Vagina (tissue), 2 donors: ENCODE measurements around the gene RBM26. TPM values are rescaled to one million over a fixed set of nuclear protein-coding genes. Genes with fewer than 3 reads are reported as not detected.

Experiments used
- DNase-seq, 2 donors: peaks; one replicate each; pipeline ENCODE4 v3.0.0-alpha.2; 2017; ENCODE audit errors: extremely low spot score in 2 of 2
- H3K27ac ChIP-seq: fragments of 200-600 bp; sonication (generic); one replicate; pipeline ENCODE4 v1.5.1; 2019
- H3K27me3 ChIP-seq: fragments of 200-600 bp; sonication (generic); one replicate; pipeline ENCODE4 v1.5.1; 2019
- H3K36me3 ChIP-seq, 2 donors: fragments of 200-600 bp; sonication (generic); one replicate each; pipeline ENCODE4 v1.5.1; 2017 to 2019
- H3K4me1 ChIP-seq: fragments of 200-600 bp; sonication (generic); one replicate; pipeline ENCODE4 v1.5.1; 2019
- H3K4me3 ChIP-seq, 2 donors: fragments of 200-600 bp; sonication (generic); 1 replicate in 1 of 2; 2 replicates in 1 of 2; pipeline ENCODE4 v1.5.1; 2016 to 2019
- H3K9me3 ChIP-seq: fragments of 200-600 bp; sonication (generic); one replicate; pipeline ENCODE4 v1.5.1; 2019
- POLR2A ChIP-seq, 2 donors: fragments of 450-650 bp; IDR thresholded peaks; one replicate each; pipeline ENCODE4 v1.6.1; 2017; ENCODE audit warnings: antibody characterized with exemption in 2 of 2, mild to moderate bottlenecking in 2 of 2, moderate library complexity in 2 of 2
- POLR2AphosphoS5 ChIP-seq, 2 donors: sonication (generic); formaldehyde crosslinking; IDR thresholded peaks; one replicate each; pipeline ENCODE4 v1.9.0; 2017; ENCODE audit warnings: antibody characterized with exemption in 2 of 2, mild to moderate bottlenecking in 2 of 2, low read depth in 1 of 2; ENCODE audit not compliant: insufficient read depth in 1 of 2
- intact Hi-C: fragments of 100-400 bp; cut with DNase I; formaldehyde crosslinking; loops from one replicate; pipeline ENCODE4 v1.15.1; 2023
- total RNA-seq: library from RNA; depleted of rRNA; stranded (reverse); fragments of >200 nt; gene quantifications from one replicate; pipeline ENCODE4 v1.2.3, GENCODE V29; 2016
- TF ChIP-seq, protein P1 (sequence below), 3 experiments: fragments of 450-650 bp in 2 of 3; fragments of 200-600 bp in 1 of 3; sonication (generic) in 1 of 3; IDR thresholded peaks; one replicate each; pipeline ENCODE4 v1.5.1; 2017 to 2019; ENCODE audit warnings: antibody characterized with exemption in 3 of 3, mild to moderate bottlenecking in 2 of 3, moderate library complexity in 2 of 3

The RBM26 gene
- total RNA-seq, 1 donor from 2014 or later, result 29.0 TPM

DNA sequence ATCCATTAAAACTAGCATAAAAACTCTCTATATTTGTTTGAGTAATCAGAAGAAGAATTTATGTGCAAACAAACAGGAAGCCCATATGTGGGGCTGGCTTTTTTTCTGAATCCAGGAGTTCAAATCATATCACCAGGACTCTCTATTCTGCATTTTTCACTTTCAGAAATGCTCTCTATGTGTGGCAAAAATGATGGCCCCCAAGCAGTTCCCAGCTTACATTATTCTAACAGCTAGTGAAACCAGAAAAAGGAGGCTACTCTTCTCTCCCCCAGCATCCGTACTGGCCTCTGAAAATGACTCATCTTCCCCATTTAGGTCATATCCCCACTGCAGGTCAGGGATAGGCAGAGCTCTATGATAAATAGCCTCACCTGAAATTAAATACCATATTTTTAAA is 20.4 kb downstream of the RBM26 start:
- H3K27me3 ChIP-seq, result no peaks in the 10 kb centered on the region
- intact Hi-C loops, result no loop called here
- no peaks in the 10 kb centered on the region for H3K4me1 ChIP-seq
- no peaks in the 10 kb centered on the region for H3K9me3 ChIP-seq
- DNase-seq, result no peak
- no peaks in the 10 kb centered on the region for H3K36me3 ChIP-seq
- H3K27ac ChIP-seq, result no peak overlapping the region
- no peak for TF ChIP-seq POLR2A (IDR thresholded peaks at IDR 0.05)
- no peak for TF ChIP-seq POLR2AphosphoS5 (IDR thresholded peaks at IDR 0.05; ENCODE audit: insufficient read depth in 1 of 2, low read depth in 1 of 2)
- TF ChIP-seq, protein P1, sequence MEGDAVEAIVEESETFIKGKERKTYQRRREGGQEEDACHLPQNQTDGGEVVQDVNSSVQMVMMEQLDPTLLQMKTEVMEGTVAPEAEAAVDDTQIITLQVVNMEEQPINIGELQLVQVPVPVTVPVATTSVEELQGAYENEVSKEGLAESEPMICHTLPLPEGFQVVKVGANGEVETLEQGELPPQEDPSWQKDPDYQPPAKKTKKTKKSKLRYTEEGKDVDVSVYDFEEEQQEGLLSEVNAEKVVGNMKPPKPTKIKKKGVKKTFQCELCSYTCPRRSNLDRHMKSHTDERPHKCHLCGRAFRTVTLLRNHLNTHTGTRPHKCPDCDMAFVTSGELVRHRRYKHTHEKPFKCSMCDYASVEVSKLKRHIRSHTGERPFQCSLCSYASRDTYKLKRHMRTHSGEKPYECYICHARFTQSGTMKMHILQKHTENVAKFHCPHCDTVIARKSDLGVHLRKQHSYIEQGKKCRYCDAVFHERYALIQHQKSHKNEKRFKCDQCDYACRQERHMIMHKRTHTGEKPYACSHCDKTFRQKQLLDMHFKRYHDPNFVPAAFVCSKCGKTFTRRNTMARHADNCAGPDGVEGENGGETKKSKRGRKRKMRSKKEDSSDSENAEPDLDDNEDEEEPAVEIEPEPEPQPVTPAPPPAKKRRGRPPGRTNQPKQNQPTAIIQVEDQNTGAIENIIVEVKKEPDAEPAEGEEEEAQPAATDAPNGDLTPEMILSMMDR (IDR thresholded peaks at IDR 0.05), result no peak
- H3K4me3 ChIP-seq, result no peak overlapping the region

DNA sequence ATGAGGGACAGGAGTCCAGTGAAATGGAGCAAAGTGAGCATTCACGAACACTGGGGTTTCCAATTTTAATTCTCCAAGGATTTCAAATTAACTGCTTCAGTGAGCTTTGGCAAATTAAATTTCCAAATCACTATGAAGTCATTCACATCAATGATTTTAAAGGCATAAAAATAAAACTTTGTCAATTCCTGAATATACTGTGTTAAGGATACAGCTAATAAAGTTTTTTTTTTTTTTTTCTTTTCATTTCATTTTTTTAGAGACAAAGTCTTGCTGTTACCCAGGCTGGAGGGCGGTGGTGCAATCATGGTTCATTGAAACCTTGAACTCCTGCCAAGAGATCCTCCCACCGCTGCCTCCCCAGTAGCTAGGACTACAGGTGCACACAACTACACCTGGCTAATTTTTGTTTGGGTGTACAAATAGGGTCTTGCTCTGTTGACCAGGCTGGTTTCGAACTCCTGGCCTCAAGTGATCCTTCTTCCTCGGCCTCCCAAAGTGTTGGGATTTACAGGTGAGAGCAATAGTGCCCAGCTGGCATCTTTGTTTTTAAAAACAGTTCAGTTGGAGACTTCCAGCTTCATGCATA is 21.9 kb downstream of the RBM26 start:
- H3K4me3 ChIP-seq, result no peak overlapping the region
- no peak for TF ChIP-seq POLR2A (IDR thresholded peaks at IDR 0.05)
- no peak for TF ChIP-seq POLR2AphosphoS5 (IDR thresholded peaks at IDR 0.05; ENCODE audit: insufficient read depth in 1 of 2, low read depth in 1 of 2)
- TF ChIP-seq, protein P1 (IDR thresholded peaks at IDR 0.05), result no peak
- H3K27me3 ChIP-seq, result no peaks in the 10 kb centered on the region
- no peak overlapping the region for H3K27ac ChIP-seq
- no peaks in the 10 kb centered on the region for H3K36me3 ChIP-seq
- intact Hi-C loops, result no loop called here
- H3K4me1 ChIP-seq, result no peaks in the 10 kb centered on the region
- DNase-seq, result no peak
- no peaks in the 10 kb centered on the region for H3K9me3 ChIP-seq

DNA sequence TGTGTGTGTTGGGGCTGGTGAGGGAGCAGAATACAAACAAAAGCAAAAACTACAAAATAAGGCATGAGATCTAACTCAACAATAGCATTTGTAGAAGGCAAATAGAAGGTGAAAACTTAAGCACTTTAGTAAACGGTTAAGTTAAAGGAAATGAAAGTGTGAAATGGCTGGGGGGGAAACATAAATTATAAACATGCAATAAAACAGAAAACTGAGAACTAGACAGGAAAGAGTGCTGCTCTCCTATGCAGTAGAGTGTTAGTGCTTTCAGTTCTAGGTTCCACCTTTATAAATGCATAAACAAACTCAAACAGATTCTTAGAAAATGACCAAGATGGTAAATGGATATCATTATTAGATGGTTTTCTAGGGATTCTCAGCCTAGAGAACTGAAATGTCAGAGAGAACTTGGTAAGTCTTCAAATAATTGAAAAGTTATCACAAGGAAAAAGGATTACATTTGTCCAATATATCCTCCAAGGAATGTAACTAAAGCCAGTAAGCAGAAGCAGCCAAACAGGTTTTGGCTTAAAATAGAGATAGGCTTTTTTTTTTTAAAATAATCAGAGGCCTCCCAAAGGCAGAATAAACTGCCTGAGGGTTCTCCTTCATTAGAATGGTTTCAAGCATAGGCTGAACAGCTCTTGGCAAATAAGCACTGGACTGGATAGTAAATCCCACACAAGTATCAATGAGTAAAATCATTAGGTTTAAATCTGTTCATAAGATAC is 23.3 kb downstream of the RBM26 start:
- intact Hi-C loops, result no loop called here
- TF ChIP-seq, protein P1 (IDR thresholded peaks at IDR 0.05), result no peak
- TF ChIP-seq POLR2A (IDR thresholded peaks at IDR 0.05) (no peak), POLR2AphosphoS5 (IDR thresholded peaks at IDR 0.05; ENCODE audit: insufficient read depth in 1 of 2, low read depth in 1 of 2) (no peak)
- H3K36me3 ChIP-seq, result peaks cover 0 to 12% of the 10 kb centered on the region in 2 donors
- H3K27me3 ChIP-seq, result no peaks in the 10 kb centered on the region
- no peak for DNase-seq
- no peak overlapping the region for H3K27ac ChIP-seq
- H3K4me3 ChIP-seq, result no peak overlapping the region
- H3K4me1 ChIP-seq, result no peaks in the 10 kb centered on the region
- no peaks in the 10 kb centered on the region for H3K9me3 ChIP-seq

DNA sequence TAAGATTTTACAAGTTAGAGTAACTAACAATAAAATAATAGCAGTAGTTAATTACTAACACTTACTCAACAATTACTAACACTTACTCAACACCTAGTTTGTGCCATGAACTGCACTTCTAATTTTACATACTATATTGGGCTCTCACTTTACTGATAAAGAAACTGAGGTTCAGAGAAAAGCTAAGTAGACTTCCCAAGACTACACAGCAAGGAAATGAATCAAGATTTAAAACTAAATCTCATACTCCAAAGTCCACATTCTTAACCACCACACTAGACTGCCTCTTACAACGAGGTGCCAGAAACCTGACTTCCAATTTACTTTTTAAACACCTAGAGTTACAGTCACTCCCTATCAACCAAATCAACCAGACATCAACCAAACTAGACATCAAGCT is 25.1 kb downstream of the RBM26 start:
- Histone ChIP-seq H3K9me3 (no peaks in the 10 kb centered on the region), H3K4me3 (no peak overlapping the region), H3K4me1 (no peaks in the 10 kb centered on the region), H3K27ac (no peak overlapping the region), H3K27me3 (no peaks in the 10 kb centered on the region), H3K36me3 (peaks cover under 1 to 29% of the 10 kb centered on the region in 2 donors)
- DNase-seq, result no peak
- TF ChIP-seq POLR2A (IDR thresholded peaks at IDR 0.05) (no peak), POLR2AphosphoS5 (IDR thresholded peaks at IDR 0.05; ENCODE audit: insufficient read depth in 1 of 2, low read depth in 1 of 2) (no peak)
- TF ChIP-seq, protein P1 (IDR thresholded peaks at IDR 0.05), result no peak
- intact Hi-C loops, result no loop called here

DNA sequence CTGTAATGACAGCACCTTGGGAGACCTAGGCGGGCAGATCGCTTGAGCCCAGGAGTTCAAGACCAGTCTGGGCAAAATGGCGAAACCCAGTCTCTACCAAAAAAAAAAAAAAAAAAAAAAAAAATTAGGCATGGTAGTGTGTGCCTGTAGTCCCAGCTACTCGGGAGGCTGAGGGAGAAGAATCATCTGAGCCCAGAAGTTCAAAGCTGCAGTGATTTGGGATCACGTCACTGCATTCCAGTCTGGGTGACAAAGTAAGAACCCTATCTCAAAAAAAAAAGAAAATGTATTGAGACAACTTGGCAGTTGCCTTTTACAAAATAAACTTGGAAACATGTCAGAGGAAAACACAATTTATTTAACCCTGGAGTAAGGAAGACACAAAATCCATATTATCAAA is 26.8 kb downstream of the RBM26 start:
- DNase-seq, result no peak
- H3K9me3 ChIP-seq, result no peaks in the 10 kb centered on the region
- H3K4me3 ChIP-seq, result no peak overlapping the region
- no peak overlapping the region for H3K27ac ChIP-seq
- intact Hi-C loops, result no loop called here
- H3K27me3 ChIP-seq, result no peaks in the 10 kb centered on the region
- no peak for TF ChIP-seq POLR2A (IDR thresholded peaks at IDR 0.05)
- no peak for TF ChIP-seq POLR2AphosphoS5 (IDR thresholded peaks at IDR 0.05; ENCODE audit: insufficient read depth in 1 of 2, low read depth in 1 of 2)
- TF ChIP-seq, protein P1 (IDR thresholded peaks at IDR 0.05), result no peak
- H3K4me1 ChIP-seq, result no peaks in the 10 kb centered on the region
- H3K36me3 ChIP-seq, result peaks cover 3 to 36% of the 10 kb centered on the region in 2 donors
